Measurements from ENCODE around the gene LRRC34.

Gene LRRC34

GRCh38 chr3:169760479-169760878 is 52.2 kb downstream of the LRRC34 start:
- no peak for DNase-seq

- DNase-seq = no peak
These were observed 53.4 kb downstream of the LRRC34 start for GRCh38 chr3:169759256-169759655.

GRCh38 chr3:169758359-169758994 is 54.2 kb downstream of the LRRC34 start:
- no peak for DNase-seq

- no peak for DNase-seq
These were observed 57.2 kb downstream of the LRRC34 start for GRCh38 chr3:169755488-169755887.

- no peak for DNase-seq
These were observed 58.0 kb downstream of the LRRC34 start for GRCh38 chr3:169754711-169755110.

- no peak for DNase-seq
These were observed 60.8 kb downstream of the LRRC34 start for GRCh38 chr3:169751875-169752274.

- DNase-seq = no peak
These were observed 62.0 kb downstream of the LRRC34 start for GRCh38 chr3:169750665-169751064.

- DNase-seq = no peak
These were observed 64.0 kb downstream of the LRRC34 start for GRCh38 chr3:169748670-169749069.

- DNase-seq = no peak
These were observed 65.8 kb downstream of the LRRC34 start for GRCh38 chr3:169746924-169747323.

- DNase-seq = no peak
These were observed 68.2 kb downstream of the LRRC34 start for GRCh38 chr3:169744366-169745054.

Data from activated CD8-positive, alpha-beta memory T cell treated with anti-CD3 and anti-CD28 coated beads, Interleukin-2, amount 50 U/mL, for 48 hours (primary cell).